ENCODE data around the gene PDZD2.
"Not testable (repeated sequence)": the region's sequence is repeated elsewhere in the genome, so short reads cannot be mapped to it uniquely, and the experiment has no call there.

Gene PDZD2

DNA sequence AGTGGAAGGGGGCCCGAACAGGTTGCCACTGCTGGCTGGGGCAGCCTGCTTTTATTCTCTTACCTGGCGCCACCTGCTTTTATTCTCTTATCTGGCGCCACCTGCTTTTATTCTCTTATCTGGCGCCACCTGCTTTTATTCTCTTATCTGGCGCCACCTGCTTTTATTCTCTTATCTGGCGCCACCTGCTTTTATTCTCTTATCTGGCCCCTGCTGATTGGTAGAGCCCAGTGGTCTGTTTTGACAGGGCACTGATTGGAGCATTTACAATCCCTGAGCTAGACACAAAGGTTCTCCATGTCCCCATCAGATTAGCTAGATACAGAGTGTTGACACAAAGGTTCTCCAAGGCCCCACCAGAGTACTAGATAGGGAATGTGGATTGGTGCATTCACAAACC, 52.5 kb downstream of the PDZD2 start:
- not testable (repeated sequence) for DNase-seq (ENCODE audit: low read depth in 2 of 2)

DNA sequence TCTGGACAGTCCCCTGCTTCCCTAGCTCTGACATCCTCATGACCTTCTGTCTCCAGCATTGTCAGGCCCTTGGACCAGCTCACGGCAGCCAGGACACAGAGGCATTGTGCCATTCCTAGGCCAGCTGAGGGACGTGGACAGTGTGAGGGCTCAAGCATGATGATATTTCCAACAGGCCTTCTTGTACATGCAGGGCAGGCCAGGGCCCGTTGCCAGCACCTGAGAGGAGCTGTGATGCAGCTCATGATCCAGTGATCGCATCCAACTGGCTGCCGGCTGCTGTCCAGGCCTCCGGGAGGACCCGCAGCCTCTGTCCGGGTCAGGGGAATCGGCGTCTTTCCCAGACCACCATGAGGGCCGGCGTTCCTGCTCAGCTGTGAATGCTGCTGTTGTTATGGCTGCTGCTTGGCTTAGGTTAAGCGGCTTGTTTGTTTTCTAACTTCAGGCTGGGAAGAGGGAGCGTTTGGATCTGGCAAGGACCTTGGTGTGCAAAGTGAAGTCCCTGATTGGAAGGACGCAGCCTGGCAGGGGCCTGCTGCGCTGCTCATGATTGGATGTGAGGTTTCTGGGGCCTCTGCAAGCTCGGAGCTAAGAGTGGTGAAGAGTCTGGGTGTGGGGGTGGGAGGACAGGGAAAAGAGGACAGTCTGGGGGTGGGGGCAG, 53.8 kb downstream of the PDZD2 start:
- no peak for DNase-seq (ENCODE audit: low read depth in 2 of 2)

- no peak for DNase-seq (ENCODE audit: low read depth in 2 of 2)
These were observed 59.7 kb downstream of the PDZD2 start for GRCh38 chr5:31698673-31699072.

GRCh38 chr5:31701642-31702299, 62.8 kb downstream of the PDZD2 start:
- DNase-seq (ENCODE audit: low read depth in 2 of 2), result no peak

DNA sequence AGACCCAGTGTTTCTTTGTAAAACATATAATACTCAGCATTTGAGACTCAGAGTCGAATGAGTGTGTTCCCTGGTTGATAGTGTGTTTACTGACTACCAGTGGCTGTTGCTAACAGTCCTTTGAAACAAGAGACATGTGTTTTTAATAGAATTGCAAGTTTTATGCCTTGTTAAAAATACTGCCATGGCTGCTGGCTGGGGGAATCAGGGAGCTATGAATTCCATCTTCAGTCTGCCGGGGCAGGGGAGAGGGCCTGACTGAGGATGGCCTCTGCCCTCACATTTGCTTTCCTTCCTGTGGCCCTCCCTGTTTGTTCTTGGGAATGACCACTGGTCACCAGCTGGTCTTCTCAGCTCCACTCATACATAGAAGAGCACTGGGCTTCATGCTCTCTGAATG, 63.8 kb downstream of the PDZD2 start:
- no peak for DNase-seq (ENCODE audit: low read depth in 2 of 2)

- DNase-seq (ENCODE audit: low read depth in 2 of 2), result no peak
These were observed 64.8 kb downstream of the PDZD2 start for GRCh38 chr5:31703757-31704156.

DNA sequence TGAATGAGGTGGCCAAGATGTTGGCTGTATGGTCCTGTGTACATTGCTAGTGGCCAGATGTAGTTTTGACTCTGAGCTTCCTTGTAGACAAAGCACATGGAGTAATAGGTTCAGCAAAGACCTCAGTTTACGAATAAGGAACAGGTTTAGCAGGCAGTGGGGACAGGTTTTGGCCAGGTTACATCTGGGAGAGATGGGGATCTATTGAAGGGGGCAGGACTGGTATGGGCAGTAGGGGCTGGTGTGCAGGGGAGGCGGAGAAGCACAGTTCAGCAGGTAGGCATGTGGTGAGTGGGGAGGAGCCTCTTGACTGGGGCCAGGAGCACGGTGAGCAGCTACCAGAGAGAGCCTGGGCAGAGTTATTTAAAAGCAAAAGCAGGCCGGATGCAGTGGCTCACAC, 67.3 kb downstream of the PDZD2 start:
- DNase-seq (ENCODE audit: low read depth in 2 of 2), result no peak

DNA sequence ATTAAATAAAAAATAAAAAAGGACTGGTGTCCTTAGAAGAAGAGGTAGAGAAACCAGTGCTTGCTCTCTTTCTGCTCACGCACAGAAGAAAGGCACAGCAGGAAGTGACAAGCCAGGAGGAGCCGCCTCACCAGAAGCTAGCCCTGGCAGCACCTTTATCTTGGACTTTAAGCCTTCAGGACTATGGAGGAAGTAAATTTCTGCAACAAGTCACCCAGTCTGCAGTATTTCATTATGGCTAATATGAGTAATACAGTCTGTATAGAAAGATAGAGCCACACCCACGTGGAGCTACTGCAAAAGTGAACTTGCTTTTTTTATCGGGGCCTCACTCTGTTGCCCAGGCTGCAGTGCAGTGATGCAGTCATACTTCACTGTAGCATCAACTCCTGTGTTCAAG, 68.4 kb downstream of the PDZD2 start:
- DNase-seq (ENCODE audit: low read depth in 2 of 2), result no peak

DNA sequence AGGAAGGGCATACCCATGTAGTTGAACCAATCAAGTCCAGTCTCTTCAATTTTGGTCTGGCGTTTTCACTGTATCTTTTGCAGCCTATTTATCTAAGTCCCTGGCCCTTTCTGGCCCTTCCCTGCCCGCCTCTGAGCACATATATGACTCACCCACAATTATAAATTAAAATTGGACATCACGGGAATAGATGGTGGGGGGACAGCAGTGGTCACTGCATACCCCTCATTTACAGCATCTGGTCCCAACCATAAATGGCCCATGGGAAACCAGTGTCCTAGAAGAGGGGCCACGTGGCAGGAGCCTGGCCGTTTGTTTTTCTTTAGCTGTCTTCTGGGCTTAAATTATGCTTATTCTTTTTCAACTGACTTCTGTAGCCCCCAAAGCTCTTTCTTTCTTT, 69.2 kb downstream of the PDZD2 start:
- DNase-seq (ENCODE audit: low read depth in 2 of 2), result no peak

GRCh38 chr5:31711363-31711762, 72.4 kb downstream of the PDZD2 start:
- no peak for DNase-seq (ENCODE audit: low read depth in 2 of 2)

GRCh38 chr5:31711935-31712592, 73.1 kb downstream of the PDZD2 start:
- DNase-seq (ENCODE audit: low read depth in 2 of 2), result no peak

DNA sequence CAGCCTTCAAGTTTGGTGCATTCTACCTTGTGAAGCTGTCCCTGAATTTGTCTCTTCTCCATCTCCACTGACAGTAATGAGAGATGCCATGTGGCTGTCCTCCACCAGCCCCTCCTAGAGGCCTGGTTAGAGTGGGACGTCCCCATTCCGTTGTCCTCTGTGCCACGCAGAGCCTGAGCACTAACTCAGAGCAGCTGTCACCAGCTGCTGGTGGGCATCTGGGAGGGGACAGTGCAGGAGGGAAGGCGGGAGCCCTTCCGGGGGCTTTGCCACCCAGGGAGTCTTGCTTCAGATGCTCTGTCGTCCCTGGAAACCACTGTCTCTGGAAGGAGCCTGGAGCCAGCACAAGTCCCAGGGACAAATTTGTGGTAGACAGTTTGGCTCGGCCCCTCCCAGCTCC, 78.6 kb downstream of the PDZD2 start:
- no peak for DNase-seq (ENCODE audit: low read depth in 2 of 2)

GRCh38 chr5:31720004-31720403, 81.1 kb downstream of the PDZD2 start:
- DNase-seq (ENCODE audit: low read depth in 2 of 2), result no peak

- no peak for DNase-seq (ENCODE audit: low read depth in 2 of 2)
These were observed 81.9 kb downstream of the PDZD2 start for GRCh38 chr5:31720811-31721345.

DNA sequence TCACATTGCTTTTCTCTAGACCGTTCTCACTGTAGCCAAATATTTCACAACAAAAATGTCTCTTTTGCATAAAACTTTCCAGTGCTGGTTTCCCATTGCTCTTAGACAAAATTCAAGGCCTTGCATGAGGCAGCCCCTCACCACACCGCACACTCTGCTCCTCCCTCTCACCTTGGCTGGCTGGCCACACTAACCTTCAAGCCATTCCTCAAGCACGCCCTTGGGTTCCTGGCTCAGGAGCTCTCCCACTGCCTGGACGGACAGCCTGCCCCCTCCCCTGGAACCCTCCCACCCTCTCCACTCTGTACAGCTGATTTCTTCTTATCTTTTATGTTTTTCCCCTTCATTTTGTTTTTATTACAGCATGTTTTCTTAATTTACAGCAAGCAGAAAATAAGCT, 83.2 kb downstream of the PDZD2 start:
- no peak for DNase-seq (ENCODE audit: low read depth in 2 of 2)

DNA sequence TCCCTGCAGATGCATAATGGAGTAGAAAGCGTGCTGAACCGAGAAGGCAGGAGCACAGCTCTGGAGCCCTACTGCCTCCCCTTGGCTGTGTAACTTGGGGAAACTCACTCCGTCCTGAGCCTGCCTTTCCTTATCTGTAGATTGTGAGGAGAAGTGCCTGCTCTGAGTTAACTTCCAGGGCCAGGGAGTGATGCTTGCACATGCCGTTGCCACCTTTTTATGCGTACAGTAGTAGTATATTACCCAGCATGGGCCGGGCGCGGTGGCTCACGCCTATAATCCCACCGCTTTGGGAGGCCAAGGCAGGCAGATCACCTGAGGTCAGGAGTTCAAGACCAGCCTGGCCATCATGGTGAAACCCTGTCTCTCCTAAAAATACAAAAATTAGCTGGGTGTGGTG, 87.1 kb downstream of the PDZD2 start:
- DNase-seq (ENCODE audit: low read depth in 2 of 2), result no peak

DNA sequence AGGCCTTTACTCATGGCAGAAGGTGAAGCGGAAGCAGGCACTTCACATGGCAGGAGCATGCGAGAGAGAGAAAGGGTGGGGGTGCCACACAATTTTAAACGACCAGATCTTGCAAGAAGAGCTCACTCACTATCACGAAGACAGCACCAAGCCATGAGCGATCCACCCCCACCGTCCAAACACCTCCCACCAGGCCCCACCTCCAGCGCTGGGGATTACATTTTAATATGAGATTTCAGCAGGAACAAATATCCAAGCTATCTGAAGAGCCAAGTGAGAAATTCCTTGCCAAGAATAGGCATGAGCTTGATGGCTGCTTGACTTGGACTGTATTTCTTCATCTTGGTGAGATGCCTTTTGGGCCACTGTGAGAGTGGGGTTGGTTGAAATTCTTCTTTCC, 88.0 kb downstream of the PDZD2 start:
- DNase-seq (ENCODE audit: low read depth in 2 of 2), result no peak

GRCh38 chr5:31728039-31728438, 89.1 kb downstream of the PDZD2 start:
- DNase-seq (ENCODE audit: low read depth in 2 of 2), result no peak

GRCh38 chr5:31728806-31729205, 89.9 kb downstream of the PDZD2 start:
- not testable (repeated sequence) for DNase-seq (ENCODE audit: low read depth in 2 of 2)

DNA sequence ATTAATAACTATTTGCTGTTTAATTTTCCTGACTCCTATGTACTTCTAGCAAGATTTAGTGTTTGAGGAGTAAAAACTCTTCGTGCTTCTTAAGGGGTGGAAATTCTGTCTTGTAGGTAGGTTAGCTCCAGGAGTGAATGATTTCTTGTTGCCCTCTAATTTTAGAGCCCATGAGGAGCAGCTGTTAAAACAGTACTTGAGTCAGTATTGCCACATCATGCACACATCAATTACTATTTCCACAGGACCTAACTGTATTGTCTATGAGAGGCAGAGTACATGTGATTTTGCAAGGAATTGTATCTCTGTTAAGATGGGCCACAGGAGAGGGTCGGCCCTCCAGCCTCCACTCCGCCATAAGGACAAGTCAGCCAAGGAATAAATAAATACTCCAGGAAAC, 91.2 kb downstream of the PDZD2 start:
- no peak for DNase-seq (ENCODE audit: low read depth in 2 of 2)

DNA sequence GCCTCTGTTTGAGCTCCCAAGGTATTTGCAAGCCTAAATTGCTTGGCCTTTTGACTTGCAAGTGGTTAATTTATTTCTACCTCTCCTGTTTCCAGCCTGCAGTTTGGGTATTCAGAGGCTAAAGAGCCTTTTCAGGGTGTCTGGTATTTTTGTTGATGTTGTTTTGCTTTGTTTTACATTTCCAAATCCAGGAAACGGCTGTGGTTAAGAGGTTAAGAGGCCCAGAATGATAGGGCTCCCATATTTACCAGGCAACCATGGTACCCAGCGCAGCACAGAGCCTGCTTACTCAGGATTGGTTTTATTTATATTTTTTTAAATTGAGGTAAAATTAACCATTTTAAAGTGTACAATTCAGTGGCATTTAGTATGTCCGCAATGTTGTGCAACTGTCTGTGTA, 92.1 kb downstream of the PDZD2 start:
- no peak for DNase-seq (ENCODE audit: low read depth in 2 of 2)

GRCh38 chr5:31731710-31732301, 92.9 kb downstream of the PDZD2 start:
- DNase-seq (ENCODE audit: low read depth in 2 of 2), result no peak

- not testable (repeated sequence) for DNase-seq (ENCODE audit: low read depth in 2 of 2)
These were observed 93.9 kb downstream of the PDZD2 start for GRCh38 chr5:31732821-31733220.
